ENCODE measurements around the gene GOLGA6A. TPM values are rescaled to one million over a fixed set of nuclear protein-coding genes. Genes with fewer than 3 reads are reported as not detected.

GOLGA6A gene
- total and polyA plus RNA-seq, 2 donors (not counting 1 experiment from before 2014, with no cell fraction given) = 0.31 to 1.0 TPM

DNA sequence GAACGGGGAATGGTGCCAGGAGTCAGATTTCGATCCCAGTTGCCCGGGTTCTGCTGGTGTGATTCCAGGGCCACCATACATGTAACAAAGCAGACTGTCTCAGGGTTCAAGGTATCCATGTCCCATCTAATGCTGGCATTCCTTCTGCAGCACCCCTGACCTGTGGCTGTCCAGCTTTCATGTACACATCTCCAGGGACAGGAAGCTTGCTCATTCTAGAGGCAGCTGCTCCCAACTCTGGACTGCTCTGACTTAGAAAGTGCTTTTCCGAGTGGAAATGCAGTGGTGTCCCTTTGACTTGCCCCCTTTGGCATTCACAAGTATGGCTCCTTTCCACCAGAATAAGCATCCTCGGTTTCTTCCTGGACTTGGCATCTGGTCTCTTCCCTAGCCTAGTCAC lies 56.9 kb downstream of the GOLGA6A start:
- H4K20me1 ChIP-seq (ENCODE audit: control insufficient read depth, insufficient read depth, low read length, poor library complexity, severe bottlenecking) = peaks cover 52% of the 10 kb centered on the region
- ChIA-PET CTCF (interaction anchor here (0.5 to 0.9 kb wide), 2 partner anchors 11 to 53 kb away, joined by 3 read pairs; no protein-coding TSS in a partner anchor), POLR2A (no interaction called here)
- H3K4me3 ChIP-seq (ENCODE audit: control extremely low read depth in 1 of 5, extremely low read depth in 1 of 5, insufficient read depth in 1 of 5, low read depth in 2 of 5, low read length in 4 of 5) = no peak overlapping the region
- no peak overlapping the region for H3K27ac Mint-ChIP-seq
- no peak for ATAC-seq (ENCODE audit: low read depth)
- no peaks in the 10 kb centered on the region for H3K9me3 Mint-ChIP-seq (ENCODE audit: insufficient read depth)
- DNase-seq = no peak
- H3K4me1 Mint-ChIP-seq = peaks cover 1% of the 10 kb centered on the region
- TF ChIP-seq CTCF (IDR thresholded peaks at IDR 0.05) = no peak
- no peak overlapping the region for H3K4me2 ChIP-seq (replicated peaks; ENCODE audit: low read depth, low read length, poor library complexity, severe bottlenecking)
- no peak overlapping the region for H3K4me3 Mint-ChIP-seq
- H2AFZ ChIP-seq (ENCODE audit: insufficient read depth, low read depth, low read length, poor library complexity, severe bottlenecking) = no peak overlapping the region
- no peak overlapping the region for H3K27ac ChIP-seq (ENCODE audit: low read length in 2 of 2)
- H3K27me3 Mint-ChIP-seq = no peaks in the 10 kb centered on the region
- intact Hi-C loops (cut with micrococcal nuclease) = no loop called here
- peaks cover 47% of the 10 kb centered on the region for H3K79me2 ChIP-seq (ENCODE audit: control insufficient read depth, insufficient read depth, low read length)
- 96% methylated on average over 5 of the region's 5 CpGs for WGBS (ENCODE audit: insufficient coverage)
- H3K9me3 ChIP-seq (ENCODE audit: control extremely low read depth in 1 of 3, control insufficient read depth in 2 of 3, insufficient read depth in 1 of 3, low read length in 2 of 3) = no peaks in the 10 kb centered on the region
- peaks cover 14 to 76% of the 10 kb centered on the region in 2 experiments for H3K36me3 ChIP-seq (replicated peaks in 1 of 2; ENCODE audit: control extremely low read depth in 1 of 2, control insufficient read depth in 1 of 2, extremely low read depth in 1 of 2, insufficient read depth in 2 of 2, low read length in 1 of 2)
- H3K4me1 ChIP-seq (ENCODE audit: control insufficient read depth in 2 of 2, insufficient read depth in 2 of 2, low read length in 2 of 2) = no peaks in the 10 kb centered on the region
- no peaks in the 10 kb centered on the region for H3K27me3 ChIP-seq (replicated peaks in 1 of 4; ENCODE audit: control extremely low read depth in 1 of 4, control insufficient read depth in 3 of 4, insufficient read depth in 4 of 4, low read length in 3 of 4)
- no peak overlapping the region for H3K9ac ChIP-seq (ENCODE audit: low read length)

DNA sequence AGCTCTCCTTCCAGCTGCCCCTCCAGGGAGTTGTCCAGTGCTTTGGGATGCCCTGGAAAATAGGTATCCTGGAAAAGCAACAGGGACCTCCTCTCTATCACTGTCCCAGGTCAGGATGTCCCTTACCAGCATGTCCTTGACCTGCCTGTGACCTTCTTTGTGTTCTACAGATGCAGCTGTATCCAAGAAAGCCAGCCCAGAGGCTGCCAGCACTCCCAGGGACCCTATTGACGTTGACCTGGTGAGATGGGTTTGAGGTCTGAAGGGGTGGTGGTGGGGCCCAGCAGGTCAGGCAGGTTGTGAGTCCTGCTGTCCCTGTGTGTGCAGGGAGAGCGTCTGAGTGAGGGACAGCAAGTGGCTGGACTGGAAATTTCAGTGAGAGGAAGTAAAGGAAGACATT lies 57.7 kb downstream of the GOLGA6A start:
- H3K4me3 ChIP-seq (ENCODE audit: control extremely low read depth in 1 of 5, extremely low read depth in 1 of 5, insufficient read depth in 1 of 5, low read depth in 2 of 5, low read length in 4 of 5) = no peak overlapping the region
- DNase-seq (no peak), ATAC-seq (ENCODE audit: low read depth) (no peak)
- Mint-ChIP-seq H3K27me3 (no peaks in the 10 kb centered on the region), H3K4me3 (no peak overlapping the region), H3K27ac (no peak overlapping the region), H3K9me3 (ENCODE audit: insufficient read depth) (no peaks in the 10 kb centered on the region), H3K4me1 (peaks cover 2% of the 10 kb centered on the region)
- intact Hi-C loops (cut with micrococcal nuclease) = no loop called here
- CTCF ChIA-PET = interaction anchor here (1.1 kb wide), 1 partner anchor 52 kb away, joined by 3 read pairs; no protein-coding TSS in a partner anchor
- no peak overlapping the region for H2AFZ ChIP-seq (ENCODE audit: insufficient read depth, low read depth, low read length, poor library complexity, severe bottlenecking)
- H3K4me2 ChIP-seq (replicated peaks; ENCODE audit: low read depth, low read length, poor library complexity, severe bottlenecking) = no peak overlapping the region
- WGBS (ENCODE audit: insufficient coverage) = 85% methylated on average over 2 of the region's 2 CpGs
- TF ChIP-seq CTCF (IDR thresholded peaks at IDR 0.05) (no peak), EZH2 (IDR thresholded peaks at IDR 0.05; ENCODE audit: borderline replicate concordance, insufficient read depth, low read depth, low read length, poor library complexity, severe bottlenecking) (no peak)
- no peak overlapping the region for H3K9ac ChIP-seq (ENCODE audit: low read length)
- H3K27ac ChIP-seq (ENCODE audit: low read length in 2 of 2) = no peak overlapping the region
- H3K9me3 ChIP-seq (ENCODE audit: control extremely low read depth in 1 of 3, control insufficient read depth in 2 of 3, insufficient read depth in 1 of 3, low read length in 2 of 3) = no peaks in the 10 kb centered on the region
- H4K20me1 ChIP-seq (ENCODE audit: control insufficient read depth, insufficient read depth, low read length, poor library complexity, severe bottlenecking) = peaks cover 56% of the 10 kb centered on the region
- peaks cover 14 to 79% of the 10 kb centered on the region in 2 experiments for H3K36me3 ChIP-seq (replicated peaks in 1 of 2; ENCODE audit: control extremely low read depth in 1 of 2, control insufficient read depth in 1 of 2, extremely low read depth in 1 of 2, insufficient read depth in 2 of 2, low read length in 1 of 2)
- no peaks in the 10 kb centered on the region for H3K27me3 ChIP-seq (replicated peaks in 1 of 4; ENCODE audit: control extremely low read depth in 1 of 4, control insufficient read depth in 3 of 4, insufficient read depth in 4 of 4, low read length in 3 of 4)
- no peaks in the 10 kb centered on the region for H3K4me1 ChIP-seq (ENCODE audit: control insufficient read depth in 2 of 2, insufficient read depth in 2 of 2, low read length in 2 of 2)
- peaks cover 55% of the 10 kb centered on the region for H3K79me2 ChIP-seq (ENCODE audit: control insufficient read depth, insufficient read depth, low read length)
- POLR2A ChIA-PET = no interaction called here

Measured in B cell (primary cell).